ENCODE data around the gene MGARP. TPM values are rescaled to one million over a fixed set of nuclear protein-coding genes. Genes with fewer than 3 reads are reported as not detected.
"Not testable (repeated sequence)": the region's sequence is repeated elsewhere in the genome, so short reads cannot be mapped to it uniquely, and the experiment has no call there.

The MGARP gene
- total RNA-seq, 1 donor from 2014 or later, result 0.27 TPM

- ATAC-seq; intact Hi-C loops (cut with DNase I); DNase-seq (ENCODE audit: missing footprints): not testable (repeated sequence)
These were observed 24.4 kb downstream of the MGARP start for GRCh38 chr4:139255581-139255980.

DNA sequence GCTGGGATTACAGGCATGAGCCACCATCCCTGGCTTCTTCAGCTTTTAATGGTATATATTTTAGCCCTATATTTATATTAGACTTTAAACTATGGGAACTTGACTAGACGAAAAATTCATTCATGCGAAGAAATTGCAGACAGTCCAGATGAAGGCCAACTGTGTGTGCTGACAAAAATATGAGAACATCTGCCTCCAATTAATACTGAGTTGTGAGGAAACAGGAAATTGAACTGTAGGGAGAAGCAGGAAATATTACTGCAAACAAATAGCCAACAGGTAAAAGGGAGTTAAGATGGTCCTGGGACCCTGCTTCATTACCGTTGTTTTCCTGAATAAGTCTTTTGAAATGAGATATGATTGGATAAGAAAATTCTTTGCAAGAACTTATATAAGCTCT, 26.3 kb downstream of the MGARP start:
- intact Hi-C loops (cut with DNase I), result no loop called here
- ATAC-seq, result no peak
- DNase-seq (ENCODE audit: missing footprints), result no peak

DNA sequence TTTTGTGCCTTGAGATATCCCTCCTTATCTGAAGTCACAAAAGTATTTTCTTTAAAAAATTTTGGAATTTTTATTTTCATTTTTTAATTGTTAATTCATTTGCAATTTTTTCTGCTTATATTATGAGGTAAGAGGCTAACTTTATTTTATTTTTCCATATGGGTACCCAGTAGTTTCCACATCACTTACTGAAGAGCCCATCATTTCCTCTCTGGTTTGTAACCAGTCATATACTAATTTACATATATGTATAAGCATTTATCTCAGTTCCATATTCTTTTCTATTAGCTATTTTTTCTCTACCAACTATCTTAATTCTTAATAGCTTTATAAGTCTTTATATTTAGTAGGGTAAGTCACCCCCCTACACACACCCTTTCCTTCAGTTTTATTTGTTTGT, 27.0 kb downstream of the MGARP start:
- no peak for DNase-seq (ENCODE audit: missing footprints)
- intact Hi-C loops (cut with DNase I), result no loop called here
- ATAC-seq, result no peak

- intact Hi-C loops (cut with DNase I), result no loop called here
- DNase-seq (ENCODE audit: missing footprints) (no peak), ATAC-seq (no peak)
These were observed 32.3 kb downstream of the MGARP start for GRCh38 chr4:139247700-139248238.

GRCh38 chr4:139247241-139247640, 32.8 kb downstream of the MGARP start:
- DNase-seq (ENCODE audit: missing footprints), result no peak
- no peak for ATAC-seq
- intact Hi-C loops (cut with DNase I), result no loop called here

DNA sequence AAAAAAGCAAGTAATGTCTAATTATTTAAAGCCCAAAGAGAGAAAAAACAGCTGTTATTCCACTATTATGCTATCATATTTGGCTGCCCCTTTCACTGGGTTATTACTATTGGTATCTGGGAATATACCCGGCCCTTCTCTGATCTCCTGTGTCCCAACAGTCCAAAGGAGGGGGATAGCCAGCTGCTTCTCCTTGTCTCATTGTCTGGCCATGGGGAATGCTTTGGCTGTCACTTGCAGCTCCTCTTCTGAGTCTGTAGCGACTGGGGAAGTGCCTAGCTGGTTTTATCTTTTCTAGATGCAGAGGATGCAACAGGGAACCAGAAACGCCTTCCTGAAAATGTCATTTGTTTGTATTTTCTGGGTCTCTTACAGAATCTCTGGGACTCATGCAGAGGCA, 33.9 kb downstream of the MGARP start:
- no peak for ATAC-seq
- intact Hi-C loops (cut with DNase I), result no loop called here
- DNase-seq (ENCODE audit: missing footprints), result no peak

DNA sequence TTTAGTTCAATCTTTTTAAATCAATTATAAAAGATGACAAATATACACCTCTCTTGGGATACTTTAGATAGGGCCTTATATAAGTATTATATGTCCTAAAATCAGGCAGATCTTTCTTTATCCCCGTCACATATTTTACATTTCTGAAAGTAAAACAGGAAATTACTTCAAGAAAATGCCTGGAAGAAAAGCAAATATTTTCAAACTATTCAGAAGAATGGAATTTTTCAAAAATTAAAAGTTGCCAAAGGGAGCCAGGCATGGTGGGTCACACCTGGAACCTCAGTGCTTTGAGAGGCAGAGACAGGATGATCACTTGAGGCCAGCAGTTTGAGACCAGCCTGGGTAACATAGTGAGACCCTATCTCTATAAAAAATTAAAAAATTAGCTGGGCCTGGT, 34.4 kb downstream of the MGARP start:
- intact Hi-C loops (cut with DNase I), result no loop called here
- DNase-seq (ENCODE audit: missing footprints) (no peak), ATAC-seq (no peak)

DNA sequence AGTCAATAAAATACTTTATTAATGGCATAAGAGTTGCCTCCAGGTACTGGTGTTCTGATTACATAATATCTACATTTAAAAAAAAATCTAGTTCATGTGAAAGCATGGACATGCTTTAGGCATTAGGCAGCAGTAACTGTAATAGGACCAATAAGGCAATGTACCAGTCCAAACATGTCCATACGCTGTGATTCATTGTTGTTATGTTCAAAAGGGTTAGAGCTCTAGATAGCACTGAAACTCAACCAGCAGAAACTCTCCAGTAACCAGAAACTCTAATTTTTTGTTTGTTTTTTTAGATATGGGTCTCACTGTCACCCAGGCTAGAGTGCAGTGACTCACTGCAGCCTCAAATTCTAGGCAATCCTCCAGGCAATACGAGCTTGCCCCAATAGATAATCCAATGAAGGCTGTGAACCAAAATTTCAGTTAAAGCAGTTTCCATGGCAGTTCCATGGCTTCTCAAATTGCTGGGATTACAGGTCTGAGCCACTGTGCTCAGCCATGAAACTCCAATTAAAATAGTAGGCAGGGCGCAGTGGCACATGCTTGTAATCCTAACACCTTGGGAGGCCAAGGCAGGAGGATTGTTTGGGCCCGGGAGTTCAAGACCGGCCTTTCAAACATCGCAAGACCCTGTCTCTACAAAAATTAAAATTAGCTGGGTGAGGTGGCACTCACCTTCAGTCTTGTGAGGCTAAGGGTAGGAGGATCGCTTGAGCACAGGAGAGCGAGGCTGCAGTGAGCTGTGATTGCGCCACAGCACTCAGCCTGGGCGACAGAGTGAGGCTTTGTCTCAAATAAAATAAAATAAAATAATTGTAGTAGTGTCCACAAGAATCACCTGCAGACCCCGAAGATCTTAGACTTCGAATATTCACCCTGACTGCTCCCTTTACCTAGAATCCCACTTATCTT, 36.3 kb downstream of the MGARP start:
- DNase-seq (ENCODE audit: missing footprints) (no peak), ATAC-seq (peak; percentile 34)
- intact Hi-C loops (cut with DNase I), result no loop called here

DNA sequence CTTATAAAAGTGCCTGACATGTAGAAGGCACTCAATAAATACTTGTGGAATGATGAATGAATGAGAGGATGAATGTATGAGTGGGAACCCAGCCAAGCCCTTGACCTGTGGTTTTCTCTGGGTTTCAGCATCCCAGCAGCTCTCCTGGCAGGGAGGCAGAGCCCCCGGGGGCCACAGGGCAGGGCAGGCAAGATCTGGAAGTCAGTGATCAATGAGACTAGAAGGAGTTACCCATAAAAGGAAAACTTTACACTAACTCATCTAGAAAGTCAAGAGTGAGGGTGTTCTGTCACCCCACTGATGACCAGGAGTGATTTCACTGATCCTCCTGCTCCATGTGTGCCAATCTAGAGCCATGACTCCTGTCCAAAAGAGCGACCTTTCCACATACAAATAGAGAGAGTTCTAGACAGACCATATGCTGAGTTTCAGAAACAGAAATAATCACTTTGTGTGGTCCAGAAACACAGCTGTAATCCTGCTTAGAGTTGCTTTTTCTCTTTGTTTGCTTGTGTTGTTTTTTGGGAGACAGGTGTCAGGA, 37.4 kb downstream of the MGARP start:
- no peak for DNase-seq (ENCODE audit: missing footprints)
- intact Hi-C loops (cut with DNase I), result no loop called here
- no peak for ATAC-seq

DNA sequence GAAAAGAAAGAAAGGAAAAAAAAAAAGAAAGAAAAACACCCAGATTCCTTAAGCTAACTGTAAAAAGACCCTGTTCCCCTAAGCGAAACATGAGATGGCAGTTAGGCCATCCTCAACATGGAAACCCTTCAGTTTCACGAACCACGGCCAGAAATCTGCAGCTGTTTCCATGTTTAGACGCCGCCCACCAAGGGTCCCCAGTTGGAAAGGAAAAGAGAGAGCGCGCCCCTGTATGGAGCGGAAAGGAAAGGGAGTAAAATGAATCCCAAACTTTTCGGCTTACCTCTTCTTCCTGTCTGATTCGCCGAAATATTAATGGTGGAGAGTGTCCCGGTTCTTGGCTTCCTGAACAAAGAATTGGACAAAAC, 38.3 kb downstream of the MGARP start:
- DNase-seq (ENCODE audit: missing footprints) (no peak), ATAC-seq (no peak)
- intact Hi-C loops (cut with DNase I), result no loop called here

DNA sequence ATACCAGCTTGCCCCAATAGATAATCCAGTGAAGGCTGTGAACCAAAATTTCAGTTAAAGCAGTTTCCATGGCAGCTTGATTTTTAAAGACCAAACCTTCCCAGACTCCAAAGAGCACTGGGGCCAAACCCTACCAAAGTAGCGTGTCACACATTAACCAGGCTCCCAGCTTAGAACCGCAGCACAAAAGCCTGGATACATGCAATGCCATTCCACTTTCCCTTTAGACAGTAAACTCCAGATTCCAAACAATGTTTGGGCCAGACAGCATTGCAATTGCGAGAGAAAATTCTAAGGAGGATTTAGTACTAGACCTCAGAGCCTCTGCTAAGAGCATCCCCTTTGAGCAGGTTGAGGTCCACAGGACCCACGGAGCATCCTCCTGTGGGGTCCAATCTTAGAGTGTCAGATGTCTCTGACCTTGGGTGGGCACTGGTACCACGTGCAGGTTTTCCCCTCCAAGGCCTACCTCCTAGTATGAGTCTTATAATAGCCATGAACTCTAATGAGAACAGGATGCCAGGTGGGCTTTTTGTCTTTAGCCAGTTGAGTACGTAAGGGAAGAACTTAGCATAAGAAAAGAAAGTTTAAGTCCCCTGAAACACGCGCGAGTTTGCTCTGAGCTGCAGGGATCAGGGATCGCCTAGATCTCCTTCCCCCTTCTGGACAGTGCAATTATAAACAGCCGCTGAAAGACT, 38.8 kb downstream of the MGARP start:
- intact Hi-C loops (cut with DNase I), result no loop called here
- no peak for DNase-seq (ENCODE audit: missing footprints)
- ATAC-seq, result no peak

GRCh38 chr4:139239127-139239772, 40.8 kb downstream of the MGARP start:
- DNase-seq (ENCODE audit: missing footprints) (no peak), ATAC-seq (no peak)
- intact Hi-C loops (cut with DNase I), result no loop called here

GRCh38 chr4:139234253-139234652, 45.8 kb downstream of the MGARP start:
- intact Hi-C loops (cut with DNase I), result no loop called here
- no peak for ATAC-seq
- DNase-seq (ENCODE audit: missing footprints), result no peak

DNA sequence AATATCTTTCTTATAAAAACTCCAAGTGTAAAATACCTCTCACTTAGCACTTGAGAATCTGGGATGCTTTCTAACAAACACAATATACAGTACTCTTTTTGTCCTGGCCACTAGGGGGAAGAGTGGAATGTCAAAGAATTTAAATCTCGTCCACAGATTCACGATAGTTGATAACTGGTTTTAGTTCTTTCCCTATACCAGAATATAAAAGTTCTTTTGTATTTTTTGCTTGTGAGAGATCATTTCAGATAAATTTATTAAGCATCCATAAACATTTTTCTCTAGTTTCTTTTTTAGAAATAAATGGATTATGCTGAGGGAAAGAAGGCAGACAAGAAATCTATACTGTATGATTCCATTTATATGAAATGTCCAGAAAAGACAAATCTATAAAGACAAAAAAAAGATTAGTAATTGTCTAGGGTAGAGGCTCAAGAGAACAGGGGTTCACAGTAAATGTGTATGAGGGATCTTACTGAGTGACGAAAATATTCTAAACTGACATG, 50.4 kb downstream of the MGARP start:
- DNase-seq (ENCODE audit: missing footprints) (no peak), ATAC-seq (no peak)

DNA sequence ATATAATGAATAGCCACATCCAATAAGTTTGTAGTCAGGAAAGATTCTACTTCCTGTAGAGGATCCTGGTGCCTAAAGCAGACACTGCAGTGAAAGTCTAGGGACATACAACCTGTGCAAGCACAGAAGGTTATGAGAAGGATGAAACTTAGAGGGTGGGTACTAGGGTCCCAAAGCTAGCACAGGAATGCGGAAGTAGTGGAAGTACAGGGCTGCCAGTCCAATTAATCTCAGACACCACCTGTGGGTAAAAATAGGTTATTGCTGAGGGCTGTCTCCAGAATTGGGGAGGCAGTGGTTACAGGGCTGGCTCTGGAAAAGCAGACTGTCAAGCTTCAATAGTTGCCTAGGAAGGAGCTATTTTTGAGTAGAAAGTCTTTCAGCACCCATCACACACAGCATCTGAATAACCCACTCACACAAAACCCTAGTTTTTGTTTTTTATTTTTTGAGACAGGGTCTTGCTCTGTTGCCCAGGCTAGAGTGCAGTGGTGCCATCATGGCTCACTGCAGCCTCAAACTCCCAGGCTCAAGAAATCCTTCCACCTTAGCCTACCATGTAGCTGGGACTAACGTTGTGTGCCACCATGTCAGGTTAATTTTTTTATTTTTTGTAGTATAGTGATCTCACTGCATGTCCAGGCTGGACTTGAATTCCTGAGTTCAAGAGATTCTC, 52.2 kb downstream of the MGARP start:
- intact Hi-C loops (cut with DNase I), result loop anchor here (2.0 to 5.0 kb wide), 3 partner anchors 69 to 196 kb away; no protein-coding TSS in a partner anchor
- no peak for ATAC-seq
- no peak for DNase-seq (ENCODE audit: missing footprints)

More for the DNA sequence above, 50.4 kb downstream of the MGARP start:
- intact Hi-C loops (cut with DNase I), result loop anchor here (5.0 kb wide), 2 partner anchors 68 to 197 kb away; no protein-coding TSS in a partner anchor

DNA sequence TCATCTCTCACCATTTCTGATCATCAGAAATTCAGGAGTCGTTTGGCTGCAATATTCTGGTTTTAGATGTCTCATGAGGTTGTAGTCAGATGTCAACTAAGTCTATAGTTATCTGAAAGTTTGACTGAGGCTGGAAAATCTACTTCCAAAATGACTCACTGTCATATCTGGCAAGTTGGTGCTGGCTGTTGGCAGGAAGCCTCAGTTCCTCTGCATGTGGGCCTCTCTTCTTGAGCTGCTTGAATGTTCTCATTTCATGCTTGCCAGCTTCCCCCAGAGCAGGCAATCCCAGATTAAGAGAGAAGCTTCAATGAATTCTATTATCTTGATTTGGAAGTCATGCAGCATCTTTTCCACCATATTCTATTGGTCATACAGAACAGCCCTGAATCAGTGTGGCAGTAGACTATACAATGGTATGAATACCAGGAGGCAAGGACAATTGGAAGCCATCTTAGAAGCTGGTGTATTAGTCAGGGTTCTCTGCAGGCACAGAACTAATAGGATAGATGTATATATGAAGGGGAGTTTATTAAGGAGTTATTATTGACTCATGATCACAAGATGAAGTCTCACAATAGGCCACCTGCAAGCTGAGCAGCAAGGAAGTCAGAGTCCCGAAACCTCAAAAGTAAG, 56.2 kb downstream of the MGARP start:
- DNase-seq (ENCODE audit: missing footprints) (no peak), ATAC-seq (peak; percentile 28)
- intact Hi-C loops (cut with DNase I), result no loop called here

GRCh38 chr4:139222215-139222614, 57.8 kb downstream of the MGARP start:
- no peak for ATAC-seq
- DNase-seq (ENCODE audit: missing footprints), result no peak
- intact Hi-C loops (cut with DNase I), result no loop called here

GRCh38 chr4:139221687-139222086, 58.3 kb downstream of the MGARP start:
- intact Hi-C loops (cut with DNase I), result no loop called here
- DNase-seq (ENCODE audit: missing footprints), result no peak
- no peak for ATAC-seq

Data from Right ventricle myocardium inferior (tissue), 1 donor.